HEK293 (cell line): ENCODE results near the gene CLDN14.

ENCODE experiments used
- CTCF ChIA-PET: fragments of 350-600 bp; formaldehyde crosslinking; extraction: SDS; loops from one replicate; lab custom pipeline; 2021; ENCODE audit warnings: antibody characterized with exemption; lab: Yijun Ruan, JAX
- POLR2A ChIA-PET: fragments of 300-600 bp; formaldehyde crosslinking; extraction: SDS; loops from one replicate; lab custom pipeline; 2020; ENCODE audit warnings: antibody characterized with exemption, inconsistent platforms; lab: Yijun Ruan, JAX
- H3K27ac ChIP-seq: fragments of 200-500 bp; sonication (Bioruptor generic); 2 replicates; pipeline ENCODE4 v1.5.1; 2014; ENCODE audit warnings: low read depth, low read length, control low read depth, inconsistent platforms; ENCODE audit errors: extremely low read depth
- H3K36me3 ChIP-seq, 2 experiments: fragments of 200-500 bp in 1 of 2; sonication (Bioruptor generic) in 1 of 2; 1 replicate in 1 of 2; 2 replicates in 1 of 2; pipeline ENCODE4 v1.5.1; 2014 to 2017; ENCODE audit warnings: inconsistent platforms in 2 of 2, low read length in 2 of 2; ENCODE audit not compliant: control insufficient read depth in 2 of 2, insufficient read depth in 1 of 2
- H3K4me1 ChIP-seq: fragments of 200-500 bp; sonication (Bioruptor generic); 2 replicates; pipeline ENCODE4 v1.5.1; 2014; ENCODE audit warnings: mild to moderate bottlenecking, low read length, inconsistent platforms; ENCODE audit not compliant: control insufficient read depth, insufficient read depth
- H3K4me3 ChIP-seq: 2 replicates; pipeline ENCODE4 v1.5.1; 2011; ENCODE audit warnings: low read depth, mild to moderate bottlenecking, control low read depth, low read length, moderate library complexity
- H3K9me3 ChIP-seq: fragments of 200-500 bp; sonication (Bioruptor generic); 2 replicates; pipeline ENCODE4 v1.5.1; 2014; ENCODE audit warnings: low read depth, low read length, inconsistent platforms; ENCODE audit not compliant: control insufficient read depth, insufficient read depth
- KLF17 ChIP-seq: fragments of 450-650 bp; formaldehyde crosslinking; IDR thresholded peaks from 2 replicates; pipeline ENCODE4 v1.5.1; 2016; ENCODE audit warnings: missing biosample characterization, missing genetic modification characterization
- KLF7 ChIP-seq: fragments of 450-650 bp; formaldehyde crosslinking; IDR thresholded peaks from 2 replicates; pipeline ENCODE4 v1.5.1; 2016; ENCODE audit warnings: missing biosample characterization, missing genetic modification characterization, borderline replicate concordance
- REPIN1 ChIP-seq: fragments of 450-650 bp; formaldehyde crosslinking; IDR thresholded peaks from 2 replicates; pipeline ENCODE4 v1.5.1; 2017; ENCODE audit warnings: missing biosample characterization, missing genetic modification characterization, low read depth
- SP2 ChIP-seq: fragments of 450-650 bp; formaldehyde crosslinking; IDR thresholded peaks from 2 replicates; pipeline ENCODE4 v1.5.1; 2016; ENCODE audit warnings: missing biosample characterization, missing genetic modification characterization
- SP3 ChIP-seq: fragments of 450-650 bp; formaldehyde crosslinking; IDR thresholded peaks from 2 replicates; pipeline ENCODE4 v1.5.1; 2016; ENCODE audit warnings: missing biosample characterization, missing genetic modification characterization
- ZNF146 ChIP-seq: fragments of 450-650 bp; formaldehyde crosslinking; IDR thresholded peaks from 2 replicates; pipeline ENCODE4 v1.5.1; 2016; ENCODE audit warnings: missing biosample characterization, missing genetic modification characterization
- ZNF155 ChIP-seq: fragments of 450-650 bp; formaldehyde crosslinking; IDR thresholded peaks from 2 replicates; pipeline ENCODE4 v1.5.1; 2016; ENCODE audit warnings: missing biosample characterization, missing genetic modification characterization
- ZNF174 ChIP-seq: fragments of 450-650 bp; formaldehyde crosslinking; IDR thresholded peaks from 2 replicates; pipeline ENCODE4 v1.5.0; 2017; ENCODE audit warnings: missing biosample characterization, mild to moderate bottlenecking, missing genetic modification characterization
- ZNF2 ChIP-seq: fragments of 450-650 bp; formaldehyde crosslinking; IDR thresholded peaks from 2 replicates; pipeline ENCODE4 v1.5.1; 2016; ENCODE audit warnings: missing biosample characterization, missing genetic modification characterization
- ZNF24 ChIP-seq: fragments of 450-650 bp; formaldehyde crosslinking; IDR thresholded peaks from 2 replicates; pipeline ENCODE4 v1.5.1; 2016; ENCODE audit warnings: missing biosample characterization, missing genetic modification characterization
- ZNF274 ChIP-seq, 2 experiments: fragments of 200-500 bp in 1 of 2; fragments of 450-650 bp in 1 of 2; sonication (Bioruptor generic) in 1 of 2; formaldehyde crosslinking in 1 of 2; IDR thresholded peaks; 2 replicates each; pipeline versions ENCODE4 v1.5.1 to v1.6.1; 2014 to 2016; ENCODE audit warnings: borderline replicate concordance in 1 of 2, inconsistent platforms in 1 of 2, low read length in 1 of 2, missing biosample characterization in 1 of 2, missing genetic modification characterization in 1 of 2
- ZNF292 ChIP-seq: fragments of 450-650 bp; formaldehyde crosslinking; IDR thresholded peaks from 2 replicates; pipeline ENCODE4 v1.5.1; 2016; ENCODE audit warnings: low read depth, missing biosample characterization, missing genetic modification characterization, borderline replicate concordance
- ZNF37A ChIP-seq: fragments of 450-650 bp; IDR thresholded peaks from 2 replicates; pipeline ENCODE4 v1.5.1; 2018; ENCODE audit warnings: missing biosample characterization, missing genetic modification characterization
- ZNF426 ChIP-seq: fragments of 450-650 bp; formaldehyde crosslinking; IDR thresholded peaks from 2 replicates; pipeline ENCODE4 v1.5.1; 2017; ENCODE audit warnings: missing biosample characterization, missing genetic modification characterization, mild to moderate bottlenecking, inconsistent platforms, moderate library complexity
- ZNF521 ChIP-seq: fragments of 450-650 bp; formaldehyde crosslinking; IDR thresholded peaks from 2 replicates; pipeline ENCODE4 v1.5.1; 2017; ENCODE audit warnings: missing biosample characterization, mild to moderate bottlenecking, missing genetic modification characterization
- ZNF548 ChIP-seq: fragments of 450-650 bp; formaldehyde crosslinking; IDR thresholded peaks from 2 replicates; pipeline ENCODE4 v1.5.1; 2016; ENCODE audit warnings: missing biosample characterization, missing genetic modification characterization
- ZNF561 ChIP-seq: fragments of 450-650 bp; IDR thresholded peaks from 2 replicates; pipeline ENCODE4 v1.5.1; 2018; ENCODE audit warnings: missing biosample characterization, missing genetic modification characterization, borderline replicate concordance
- ZNF600 ChIP-seq: fragments of 450-650 bp; formaldehyde crosslinking; IDR thresholded peaks from 2 replicates; pipeline ENCODE4 v1.5.1; 2016; ENCODE audit warnings: missing biosample characterization, missing genetic modification characterization
- ZNF624 ChIP-seq: fragments of 450-650 bp; formaldehyde crosslinking; IDR thresholded peaks from 2 replicates; pipeline ENCODE4 v1.5.1; 2017; ENCODE audit warnings: missing biosample characterization, missing genetic modification characterization
- ZNF670 ChIP-seq: fragments of 450-650 bp; formaldehyde crosslinking; IDR thresholded peaks from 2 replicates; pipeline ENCODE4 v1.5.1; 2016; ENCODE audit warnings: missing biosample characterization, missing genetic modification characterization, low read depth
- ZNF76 ChIP-seq: fragments of 450-650 bp; formaldehyde crosslinking; IDR thresholded peaks from 2 replicates; pipeline ENCODE4; 2016; ENCODE audit warnings: low read depth, missing biosample characterization, missing genetic modification characterization, borderline replicate concordance
- ZSCAN4 ChIP-seq: fragments of 450-650 bp; formaldehyde crosslinking; IDR thresholded peaks from 2 replicates; pipeline ENCODE4 v1.5.1; 2017; ENCODE audit warnings: missing biosample characterization, missing genetic modification characterization
- TF ChIP-seq, protein P1 (sequence below): fragments of 450-650 bp; formaldehyde crosslinking; IDR thresholded peaks from 2 replicates; pipeline ENCODE4 v1.5.1; 2016; ENCODE audit warnings: missing biosample characterization, missing genetic modification characterization

Gene CLDN14

DNA sequence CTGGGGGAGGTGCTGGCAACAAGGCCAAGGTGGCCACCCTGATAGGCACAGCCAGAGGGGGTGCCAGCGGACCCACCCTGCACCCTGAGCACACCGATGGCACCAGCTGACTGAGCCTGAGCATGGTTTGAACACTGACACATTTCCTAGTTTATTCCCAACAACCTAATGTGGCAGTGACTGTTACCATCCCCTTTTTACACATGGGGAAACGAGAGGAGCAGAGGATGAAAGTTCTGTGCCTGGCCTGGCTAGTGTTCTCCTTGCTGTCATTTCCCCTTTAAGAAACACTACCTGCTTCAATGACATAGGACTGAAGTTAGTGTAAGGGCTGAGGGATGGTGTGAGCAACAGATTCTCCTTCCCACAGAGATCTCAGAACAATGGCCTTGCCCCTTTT, 15.3 kb downstream of the CLDN14 start (continued):
- TF ChIP-seq REPIN1 (tag by site-specific recombination): no peak
- no peak for TF ChIP-seq ZNF521
- no peak for TF ChIP-seq ZNF274 (IDR thresholded peaks at IDR 0.05; ENCODE audit: low read length)
- TF ChIP-seq ZNF274 (tag by site-specific recombination; IDR thresholded peaks at IDR 0.05; ENCODE audit: borderline replicate concordance): no peak
- TF ChIP-seq ZNF37A (tag by site-specific recombination): no peak
- no peak for TF ChIP-seq KLF7

DNA sequence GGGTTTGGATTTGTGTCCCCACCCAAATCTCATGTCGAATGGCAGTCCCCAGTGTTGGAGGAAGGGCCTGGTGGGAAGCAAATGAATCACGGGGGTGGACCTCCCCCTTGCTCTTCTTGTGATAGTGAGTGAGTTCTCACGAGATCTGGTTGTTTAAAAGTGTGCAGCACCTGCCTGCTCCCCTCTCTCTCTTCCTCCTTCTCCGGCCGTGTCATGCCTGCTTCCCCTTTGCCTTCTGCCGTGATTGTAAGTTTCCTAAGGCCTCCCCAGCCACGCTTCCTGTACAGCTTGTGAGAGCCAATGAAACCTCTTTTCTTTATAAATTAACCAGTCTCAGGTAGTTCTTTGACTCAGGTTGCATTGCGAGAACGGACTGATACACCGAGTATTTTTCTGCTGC, 15.9 kb downstream of the CLDN14 start:
- Histone ChIP-seq H3K9me3 (no peaks in the 10 kb centered on the region), H3K36me3 (no peaks in the 10 kb centered on the region), H3K4me1 (peaks cover 7% of the 10 kb centered on the region), H3K4me3 (no peak overlapping the region), H3K27ac (no peak overlapping the region)
- ChIA-PET CTCF (no interaction called here), POLR2A (no interaction called here)
- TF ChIP-seq ZNF24 (no peak), ZNF561 (tag by site-specific recombination) (no peak), KLF17 (no peak)

DNA sequence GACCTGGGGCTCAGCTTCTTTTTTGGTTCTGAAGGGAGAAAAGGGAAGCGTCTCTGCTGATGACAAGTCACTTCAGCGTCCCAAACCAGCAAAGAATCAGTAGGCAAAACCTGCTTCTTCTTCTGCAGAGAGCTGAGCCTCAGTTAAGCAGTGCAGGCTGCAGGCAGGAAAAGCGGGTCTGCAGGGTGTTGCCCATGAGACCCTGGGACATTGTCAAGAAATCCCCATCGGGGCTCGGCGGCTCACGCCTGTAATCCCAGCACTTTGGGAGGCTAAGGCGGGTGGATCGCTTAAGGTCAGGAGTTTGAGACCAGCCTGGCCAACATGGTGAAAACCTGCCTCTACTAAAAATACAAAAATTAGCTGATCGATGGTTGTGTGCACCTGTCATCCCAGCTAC, 16.7 kb downstream of the CLDN14 start:
- Histone ChIP-seq H3K27ac (no peak overlapping the region), H3K4me1 (peaks cover 7% of the 10 kb centered on the region), H3K36me3 (no peaks in the 10 kb centered on the region), H3K9me3 (no peaks in the 10 kb centered on the region), H3K4me3 (no peak overlapping the region)
- ChIA-PET CTCF (interaction anchor here (0.7 kb wide), 2 partner anchors 17 to 690 kb away, joined by 3 read pairs; partner anchors contain the start of gene CLDN14), POLR2A (no interaction called here)
- no peak for TF ChIP-seq SP2 (tag by site-specific recombination)
- no peak for TF ChIP-seq ZNF174 (tag by site-specific recombination)
- TF ChIP-seq ZNF624 (tag by site-specific recombination): no peak
- no peak for TF ChIP-seq ZNF670 (tag by site-specific recombination)
- no peak for TF ChIP-seq SP3 (tag by site-specific recombination)
- no peak for TF ChIP-seq ZNF76 (tag by site-specific recombination)
- TF ChIP-seq, protein P1, sequence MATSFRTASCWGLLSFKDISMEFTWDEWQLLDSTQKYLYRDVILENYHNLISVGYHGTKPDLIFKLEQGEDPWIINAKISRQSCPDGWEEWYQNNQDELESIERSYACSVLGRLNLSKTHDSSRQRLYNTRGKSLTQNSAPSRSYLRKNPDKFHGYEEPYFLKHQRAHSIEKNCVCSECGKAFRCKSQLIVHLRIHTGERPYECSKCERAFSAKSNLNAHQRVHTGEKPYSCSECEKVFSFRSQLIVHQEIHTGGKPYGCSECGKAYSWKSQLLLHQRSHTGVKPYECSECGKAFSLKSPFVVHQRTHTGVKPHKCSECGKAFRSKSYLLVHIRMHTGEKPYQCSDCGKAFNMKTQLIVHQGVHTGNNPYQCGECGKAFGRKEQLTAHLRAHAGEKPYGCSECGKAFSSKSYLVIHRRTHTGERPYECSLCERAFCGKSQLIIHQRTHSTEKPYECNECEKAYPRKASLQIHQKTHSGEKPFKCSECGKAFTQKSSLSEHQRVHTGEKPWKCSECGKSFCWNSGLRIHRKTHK (tag by site-specific recombination): no peak
- TF ChIP-seq ZSCAN4: no peak
- no peak for TF ChIP-seq ZNF146 (tag by site-specific recombination)
- no peak for TF ChIP-seq ZNF292 (tag by site-specific recombination)
- no peak for TF ChIP-seq ZNF426 (tag by site-specific recombination)
- no peak for TF ChIP-seq ZNF548 (tag by site-specific recombination)
- no peak for TF ChIP-seq ZNF2 (tag by site-specific recombination)
- TF ChIP-seq ZNF155 (tag by site-specific recombination): no peak
- TF ChIP-seq ZNF600: no peak
- TF ChIP-seq, all 188 proteins: peak for 0
